Measurements from ENCODE around the gene YIF1A.

Gene YIF1A
- long read RNA-seq, donor 1, transcript YIF1A-209 (3 exons, 540 nt): minor isoform, 8 of 68 reads
- long read RNA-seq, donor 1, transcript YIF1A-203 (8 exons, 1,124 nt): major isoform, 42 of 68 reads
- long read RNA-seq, donor 1, partial matches to known transcripts: 11 of 68 reads
- long read RNA-seq, donor 1, other reads (novel, unspliced or antisense): 0 of 68 reads
- long read RNA-seq, donor 2, transcript YIF1A-203 (8 exons, 1,124 nt): major isoform, 34 of 44 reads
- long read RNA-seq, donor 2, partial matches to known transcripts: 5 of 44 reads
- long read RNA-seq, donor 2, other reads (novel, unspliced or antisense): 0 of 44 reads
- long read RNA-seq, donor 3, transcript YIF1A-203 (8 exons, 1,124 nt): major isoform, 12 of 27 reads
- long read RNA-seq, donor 3, partial matches to known transcripts: 8 of 27 reads
- long read RNA-seq, donor 3, other reads (novel, unspliced or antisense): 0 of 27 reads
- long read RNA-seq, donor 4, transcript YIF1A-209 (3 exons, 540 nt): minor isoform, 11 of 50 reads
- long read RNA-seq, donor 4, transcript YIF1A-203 (8 exons, 1,124 nt): major isoform, 22 of 50 reads
- long read RNA-seq, donor 4, transcript YIF1A-210 (2 exons, 667 nt): minor isoform, 5 of 50 reads
- long read RNA-seq, donor 4, partial matches to known transcripts: 9 of 50 reads
- long read RNA-seq, donor 4, other reads (novel, unspliced or antisense): 0 of 50 reads
- long read RNA-seq, donor 5, transcript YIF1A-203 (8 exons, 1,124 nt): major isoform, 42 of 58 reads
- long read RNA-seq, donor 5, transcript YIF1A-209 (3 exons, 540 nt): minor isoform, 7 of 58 reads
- long read RNA-seq, donor 5, partial matches to known transcripts: 5 of 58 reads
- long read RNA-seq, donor 5, other reads (novel, unspliced or antisense): 0 of 58 reads
- long read RNA-seq, donor 6, transcript YIF1A-203 (8 exons, 1,124 nt): major isoform, 42 of 60 reads
- long read RNA-seq, donor 6, partial matches to known transcripts: 8 of 60 reads
- long read RNA-seq, donor 6, other reads (novel, unspliced or antisense): 0 of 60 reads
- long read RNA-seq, donor 7, transcript YIF1A-203 (8 exons, 1,124 nt): major isoform, 57 of 96 reads
- long read RNA-seq, donor 7, transcript YIF1A-209 (3 exons, 540 nt): minor isoform, 12 of 96 reads
- long read RNA-seq, donor 7, partial matches to known transcripts: 17 of 96 reads
- long read RNA-seq, donor 7, other reads (novel, unspliced or antisense): 0 of 96 reads
- long read RNA-seq, donor 8, transcript YIF1A-209 (3 exons, 540 nt): minor isoform, 6 of 34 reads
- long read RNA-seq, donor 8, transcript YIF1A-203 (8 exons, 1,124 nt): major isoform, 20 of 34 reads
- long read RNA-seq, donor 8, partial matches to known transcripts: 7 of 34 reads
- long read RNA-seq, donor 8, other reads (novel, unspliced or antisense): 0 of 34 reads

- peak; percentile 95 for DNase-seq
Observed at GRCh38 chr11:66288671-66289547, at the start of gene YIF1A. Gene YIF1A, minus strand, starts transcription at chr11:66289143. Its CDS starts 158 bp downstream, at chr11:66288985.

GRCh38 chr11:66337103-66337899 is 48.4 kb upstream of the YIF1A start:
- DNase-seq: no peak

- peak; percentile 56 for DNase-seq
Observed at GRCh38 chr11:66336234-66337102, 47.5 kb upstream of the YIF1A start, which contains the start of gene RIN1. Gene RIN1, minus strand, starts transcription at chr11:66336434. Its CDS starts 32 bp downstream, at chr11:66336402.

GRCh38 chr11:66335531-66336233 is 46.7 kb upstream of the YIF1A start:
- DNase-seq: peak; percentile 64

GRCh38 chr11:66334605-66335442 is 45.9 kb upstream of the YIF1A start:
- no peak for DNase-seq

- DNase-seq: no peak
Observed at GRCh38 chr11:66333896-66334604, 45.1 kb upstream of the YIF1A start.

GRCh38 chr11:66333220-66333877 is 44.4 kb upstream of the YIF1A start:
- no peak for DNase-seq

GRCh38 chr11:66332371-66333219 is 43.7 kb upstream of the YIF1A start:
- no peak for DNase-seq

GRCh38 chr11:66331542-66332370 is 42.8 kb upstream of the YIF1A start:
- DNase-seq: no peak

- DNase-seq: no peak
Observed at GRCh38 chr11:66330931-66331330, 42.0 kb upstream of the YIF1A start.

GRCh38 chr11:66329165-66329673 is 40.3 kb upstream of the YIF1A start:
- no peak for DNase-seq

GRCh38 chr11:66328302-66329144 is 39.6 kb upstream of the YIF1A start:
- peak; percentile 72 for DNase-seq

- DNase-seq: no peak
Observed at GRCh38 chr11:66328031-66328301, 39.0 kb upstream of the YIF1A start.
